ENCODE results near the gene ANKRD18B. TPM values are rescaled to one million over a fixed set of nuclear protein-coding genes. Genes with fewer than 3 reads are reported as not detected.
A peak's percentile ranks its signal among the peaks of the same experiment; 100 is the strongest.
"Not testable (repeated sequence)": the region's sequence is repeated elsewhere in the genome, so short reads cannot be mapped to it uniquely, and the experiment has no call there.

ANKRD18B gene
- total RNA-seq, 1 experiment from 2014 or later: 9.1 TPM

DNA sequence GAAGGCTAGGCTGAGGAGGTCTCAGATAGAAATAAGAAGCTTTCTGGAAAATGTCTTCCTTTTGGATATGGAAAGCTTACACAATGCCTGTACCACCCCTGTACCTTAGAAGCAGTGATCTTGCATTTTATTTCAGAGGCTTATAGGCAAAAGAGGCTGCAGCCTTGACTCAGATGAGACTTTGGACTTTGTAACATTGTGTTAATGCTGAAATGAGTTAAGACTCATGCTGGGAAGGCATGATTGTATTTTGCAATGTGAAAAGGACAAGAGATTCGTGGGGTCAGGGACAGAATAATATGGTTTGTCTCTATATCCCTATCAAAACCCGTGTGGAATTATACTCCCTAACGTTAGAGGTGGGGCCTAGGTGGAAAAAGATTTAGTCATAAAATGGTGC is 53.7 kb downstream of the ANKRD18B start:
- H2BK12ac ChIP-seq (ENCODE audit: insufficient read length, low read depth, low read length); H4K20me1 ChIP-seq (ENCODE audit: control insufficient read depth, insufficient read depth, insufficient read length); H2AFZ ChIP-seq (ENCODE audit: low read length); H3K9me3 Mint-ChIP-seq; H2BK15ac ChIP-seq (ENCODE audit: low read depth, low read length); H3K27me3 Mint-ChIP-seq (ENCODE audit: low read depth); H3K56ac ChIP-seq (ENCODE audit: insufficient read length, low read depth, low read length); H3K9me3 ChIP-seq (ENCODE audit: control insufficient read depth, low read depth, low read length); H4K91ac ChIP-seq (ENCODE audit: insufficient read length, low read depth, low read length); H3K27ac ChIP-seq (ENCODE audit: insufficient read length, low read depth, low read length); H2BK20ac ChIP-seq (ENCODE audit: low read depth, low read length, poor library complexity, severe bottlenecking); H3K23me2 ChIP-seq (ENCODE audit: insufficient read length, low read depth, low read length, poor library complexity, severe bottlenecking); H2AK5ac ChIP-seq (ENCODE audit: insufficient read length, low read length); H3K18ac ChIP-seq (ENCODE audit: insufficient read length, low read depth, low read length); H3K4me2 ChIP-seq (ENCODE audit: insufficient read depth, insufficient read length, low read length); H2BK120ac ChIP-seq (ENCODE audit: low read depth, low read length, poor library complexity, severe bottlenecking); H3K4ac ChIP-seq (ENCODE audit: low read depth, low read length); H3K4me1 ChIP-seq (ENCODE audit: insufficient read depth, low read length); H2BK5ac ChIP-seq (ENCODE audit: insufficient read length, low read length); H3K27me3 ChIP-seq (ENCODE audit: insufficient read depth, low read length); H3K4me3 Mint-ChIP-seq; H4K8ac ChIP-seq (replicated peaks; ENCODE audit: insufficient read length, low read depth, low read length); DNase-seq; H3K79me1 ChIP-seq (ENCODE audit: insufficient read depth, low read depth, low read length, poor library complexity, severe bottlenecking); H3T11ph ChIP-seq (ENCODE audit: low read length); H3K9ac ChIP-seq (ENCODE audit: extremely low read depth, insufficient read length, low read length); H3K79me2 ChIP-seq (ENCODE audit: insufficient read depth, low read length); H3K27ac Mint-ChIP-seq; H4K5ac ChIP-seq (ENCODE audit: insufficient read length, low read depth, low read length); H3K23ac ChIP-seq (ENCODE audit: insufficient read length, low read depth, low read length); H3K14ac ChIP-seq (ENCODE audit: insufficient read depth, low read length): not testable (repeated sequence)
- H3K4me1 Mint-ChIP-seq: peaks cover 22 to 25% of the 10 kb centered on the region in 2 experiments
- peaks cover 12 to 22% (median 18%) of the 10 kb centered on the region in 3 experiments for H3K36me3 Mint-ChIP-seq (ENCODE audit: insufficient read depth in 1 of 3, low read depth in 3 of 3)
- WGBS (ENCODE audit: extremely low coverage, insufficient read length, low lambda C conversion rate): no CpG with 5 or more reads among the region's 3 CpGs

DNA sequence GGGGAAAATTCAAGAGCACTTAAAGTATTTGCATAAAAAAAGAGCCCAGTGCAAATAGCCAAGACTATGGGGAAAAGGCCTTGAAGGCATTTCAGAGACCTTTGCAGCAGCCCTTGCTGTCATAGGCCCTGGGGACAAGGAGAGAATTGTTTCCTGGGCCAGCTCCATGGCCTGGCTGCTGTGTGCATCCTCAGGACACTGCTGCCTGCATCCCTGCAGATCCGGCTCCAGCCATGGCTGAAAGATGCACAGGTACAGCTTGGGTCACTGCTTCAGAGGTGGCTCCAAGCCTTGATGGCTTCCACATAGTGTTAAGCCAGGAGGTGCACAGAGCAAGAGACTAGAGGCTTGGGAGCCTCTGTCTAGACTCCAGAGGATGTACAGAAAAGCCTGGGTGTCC is 55.9 kb downstream of the ANKRD18B start:
- H3K79me2 ChIP-seq (ENCODE audit: insufficient read depth, low read length); H3K23me2 ChIP-seq (ENCODE audit: insufficient read length, low read depth, low read length, poor library complexity, severe bottlenecking); H2BK20ac ChIP-seq (ENCODE audit: low read depth, low read length, poor library complexity, severe bottlenecking); H2AFZ ChIP-seq (ENCODE audit: low read length); H3K4ac ChIP-seq (ENCODE audit: low read depth, low read length); H3K9ac ChIP-seq (ENCODE audit: extremely low read depth, insufficient read length, low read length); H2BK5ac ChIP-seq (ENCODE audit: insufficient read length, low read length); H3K27me3 Mint-ChIP-seq (ENCODE audit: low read depth); H2BK12ac ChIP-seq (ENCODE audit: insufficient read length, low read depth, low read length); H2BK120ac ChIP-seq (ENCODE audit: low read depth, low read length, poor library complexity, severe bottlenecking); H4K20me1 ChIP-seq (ENCODE audit: control insufficient read depth, insufficient read depth, insufficient read length); H3K27ac ChIP-seq (ENCODE audit: insufficient read length, low read depth, low read length); H3K14ac ChIP-seq (ENCODE audit: insufficient read depth, low read length); H3K23ac ChIP-seq (ENCODE audit: insufficient read length, low read depth, low read length); H3K27me3 ChIP-seq (ENCODE audit: insufficient read depth, low read length); H4K5ac ChIP-seq (ENCODE audit: insufficient read length, low read depth, low read length); H2AK5ac ChIP-seq (ENCODE audit: insufficient read length, low read length); H3K4me2 ChIP-seq (ENCODE audit: insufficient read depth, insufficient read length, low read length); H4K91ac ChIP-seq (ENCODE audit: insufficient read length, low read depth, low read length); H4K8ac ChIP-seq (replicated peaks; ENCODE audit: insufficient read length, low read depth, low read length); DNase-seq; H3K4me3 Mint-ChIP-seq; H3K9me3 Mint-ChIP-seq; H3K4me1 ChIP-seq (ENCODE audit: insufficient read depth, low read length); H3T11ph ChIP-seq (ENCODE audit: low read length); H3K56ac ChIP-seq (ENCODE audit: insufficient read length, low read depth, low read length); H3K9me3 ChIP-seq (ENCODE audit: control insufficient read depth, low read depth, low read length); H3K79me1 ChIP-seq (ENCODE audit: insufficient read depth, low read depth, low read length, poor library complexity, severe bottlenecking); H3K18ac ChIP-seq (ENCODE audit: insufficient read length, low read depth, low read length); H2BK15ac ChIP-seq (ENCODE audit: low read depth, low read length): not testable (repeated sequence)
- Mint-ChIP-seq H3K36me3 (ENCODE audit: insufficient read depth in 1 of 3, low read depth in 3 of 3) (peaks cover 10 to 12% (median 10%) of the 10 kb centered on the region in 3 experiments), H3K27ac (peak overlapping the region in 1 of 3 experiments; percentile 30; a peak in 1 of 7 replicates), H3K4me1 (peaks cover 23 to 29% of the 10 kb centered on the region in 2 experiments)
- no CpG with 5 or more reads among the region's 1 CpG for WGBS (ENCODE audit: extremely low coverage, insufficient read length, low lambda C conversion rate)

Data from H9 (cell line).